Fibroblast of villous mesenchyme (primary cell): ENCODE data around the gene RAB4A. TPM values are rescaled to one million over a fixed set of nuclear protein-coding genes. Genes with fewer than 3 reads are reported as not detected.

ENCODE experiments used
- DNase-seq: peaks from one replicate; pipeline ENCODE4 v3.0.0-alpha.2; 2010; ENCODE audit warnings: low read depth
- H3K4me3 ChIP-seq: 2 replicates; pipeline ENCODE4 v1.5.1; 2011; ENCODE audit warnings: low read depth, mild to moderate bottlenecking, low read length
- CTCF ChIP-seq: IDR thresholded peaks from 2 replicates; pipeline ENCODE4 v1.5.1; 2012; ENCODE audit warnings: low read depth, mild to moderate bottlenecking, low read length; ENCODE audit not compliant: insufficient read depth
- total RNA-seq: library from RNA; depleted of rRNA; stranded (reverse); fragments of >200 nt; gene quantifications from 2 replicates; pipeline ENCODE4 v1.2.3, GENCODE V29; 2012

Gene RAB4A
- total RNA-seq, 1 donor, result 18.6 TPM

- DNase-seq, result peak; percentile 51
- TF ChIP-seq CTCF, result no peak
- no peak overlapping the region for H3K4me3 ChIP-seq
Observed at GRCh38 chr1:229296541-229296941, 25.6 kb downstream of the RAB4A start.

- no peak for TF ChIP-seq CTCF
- no peak for DNase-seq
- no peak overlapping the region for H3K4me3 ChIP-seq
Observed at GRCh38 chr1:229297746-229298145, 26.8 kb downstream of the RAB4A start.

DNA sequence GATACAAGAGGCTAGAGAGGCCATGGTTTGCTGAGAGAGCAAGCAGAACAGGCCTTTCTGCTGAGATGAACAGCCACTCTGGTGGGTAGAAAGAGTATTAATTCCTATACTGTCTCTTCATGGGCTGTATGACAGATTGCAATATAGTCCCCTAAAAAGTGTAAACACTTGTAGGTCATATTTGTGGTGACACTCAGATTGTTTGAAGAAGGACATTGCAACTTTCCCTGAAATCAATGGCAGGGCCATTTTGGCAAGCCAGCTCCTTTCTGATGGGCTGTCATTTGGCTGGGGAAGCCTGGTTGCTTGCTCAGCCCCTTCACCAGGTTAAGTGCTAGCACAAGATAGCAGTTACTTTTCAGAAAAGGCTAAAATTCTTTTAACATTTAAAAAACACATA is 27.5 kb downstream of the RAB4A start:
- TF ChIP-seq CTCF, result no peak
- no peak for DNase-seq
- H3K4me3 ChIP-seq, result no peak overlapping the region

DNA sequence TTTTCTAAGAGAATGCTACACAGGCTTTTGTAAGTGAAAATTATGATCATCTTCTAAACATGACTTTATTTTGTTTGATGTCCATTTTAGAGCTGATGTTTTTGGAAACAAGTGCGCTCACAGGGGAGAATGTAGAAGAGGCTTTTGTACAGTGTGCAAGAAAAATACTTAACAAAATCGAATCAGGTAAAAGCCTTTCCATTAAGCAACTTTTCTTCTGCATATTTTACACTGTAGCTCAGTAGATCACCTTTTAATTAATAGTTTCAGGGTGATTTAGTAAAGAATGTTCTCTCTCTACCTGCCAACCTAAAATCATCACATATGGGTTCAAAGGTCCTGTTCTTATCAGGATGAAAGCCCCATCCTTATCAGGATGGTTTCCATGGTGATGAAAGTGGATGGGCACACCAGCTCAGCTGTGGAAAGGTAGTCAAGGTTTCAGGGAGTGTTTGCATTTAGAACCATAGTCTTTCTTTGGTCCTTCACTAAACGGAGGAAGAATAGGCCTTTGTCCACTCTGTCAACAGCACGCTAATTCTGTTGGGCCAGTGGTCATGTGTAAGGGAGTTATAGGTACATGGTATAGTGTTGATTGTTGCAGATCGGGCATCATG is 28.1 kb downstream of the RAB4A start:
- DNase-seq, result no peak
- no peak overlapping the region for H3K4me3 ChIP-seq
- TF ChIP-seq CTCF, result no peak

GRCh38 chr1:229300099-229300757 is 29.3 kb downstream of the RAB4A start:
- TF ChIP-seq CTCF, result no peak
- no peak for DNase-seq
- no peak overlapping the region for H3K4me3 ChIP-seq

GRCh38 chr1:229302740-229303139 is 31.8 kb downstream of the RAB4A start:
- no peak overlapping the region for H3K4me3 ChIP-seq
- no peak for DNase-seq
- no peak for TF ChIP-seq CTCF
